Sigmoid colon (tissue), 7 donors: ENCODE measurements around the gene SMCR8. TPM values are rescaled to one million over a fixed set of nuclear protein-coding genes. Genes with fewer than 3 reads are reported as not detected.

ENCODE experiments used
- DNase-seq: peaks from one replicate; pipeline ENCODE4 v3.0.0-alpha.2; 2019
- H3K27ac ChIP-seq, 4 donors: fragments of 200-600 bp; sonication (generic); one replicate each; pipeline ENCODE4 v1.5.1; 2016 to 2019; ENCODE audit warnings: mild to moderate bottlenecking in 1 of 4
- H3K27me3 ChIP-seq, 3 donors: fragments of 200-600 bp; sonication (generic); one replicate each; pipeline ENCODE4 v1.5.1; 2019; ENCODE audit warnings: mild to moderate bottlenecking in 1 of 3
- H3K36me3 ChIP-seq, 4 donors: fragments of 200-600 bp; sonication (generic); one replicate each; pipeline ENCODE4 v1.5.1; 2016 to 2019
- H3K4me1 ChIP-seq, 4 donors: fragments of 200-600 bp; sonication (generic); one replicate each; pipeline ENCODE4 v1.5.1; 2017 to 2019
- H3K4me3 ChIP-seq, 4 donors: fragments of 200-600 bp; sonication (generic); one replicate each; pipeline ENCODE4 v1.5.1; 2017 to 2019; ENCODE audit warnings: mild to moderate bottlenecking in 2 of 4, moderate library complexity in 1 of 4
- H3K9me3 ChIP-seq, 4 donors: fragments of 200-600 bp in 3 of 4; sonication (generic) in 3 of 4; one replicate each; pipeline versions ENCODE4 v1.5.1 to v1.6.1; 2013 to 2019
- EP300 ChIP-seq, 4 donors: sonication (generic); formaldehyde crosslinking; IDR thresholded peaks; one replicate each; pipeline ENCODE4 v1.6.1; 2017; ENCODE audit warnings: antibody characterized with exemption in 4 of 4
- POLR2A ChIP-seq, 2 donors: fragments of 450-650 bp; IDR thresholded peaks; one replicate each; pipeline ENCODE4 v1.6.1; 2016; ENCODE audit warnings: antibody characterized with exemption in 2 of 2, mild to moderate bottlenecking in 2 of 2, moderate library complexity in 2 of 2
- POLR2AphosphoS5 ChIP-seq, 4 donors: sonication (generic); formaldehyde crosslinking; IDR thresholded peaks; one replicate each; pipeline ENCODE4 v1.6.1; 2017; ENCODE audit warnings: antibody characterized with exemption in 4 of 4
- WGBS, 2 donors: extraction: QIAGEN DNeasy Blood & Tissue Kit; methylation state at CpG; one replicate each; pipeline ENCODE4 v1.1.7; 2013; 5-methylcytosine and 5-hydroxymethylcytosine counted together
- intact Hi-C: fragments of 100-400 bp; cut with DNase I; formaldehyde crosslinking; loops from one replicate; pipeline ENCODE4 v1.15.1; 2023
- polyA plus RNA-seq, 3 donors: library from polyadenylated mRNA; stranded (reverse); fragments of 200-250 nt; gene quantifications; one replicate each; pipeline ENCODE4 v1.2.3, GENCODE V29; 2013
- total RNA-seq, 4 donors: library from RNA; depleted of rRNA; stranded (reverse); fragments of >200 nt; gene quantifications; one replicate each; pipeline ENCODE4 v1.1.0, GENCODE V29; 2016
- TF ChIP-seq, protein P1 (sequence below), 4 experiments: fragments of 450-650 bp in 3 of 4; fragments of 200-600 bp in 1 of 4; IDR thresholded peaks; one replicate each; pipeline ENCODE4 v1.5.1; 2016 to 2019; ENCODE audit warnings: antibody characterized with exemption in 4 of 4, mild to moderate bottlenecking in 3 of 4, moderate library complexity in 2 of 4
- donor health status: healthy with polysubstance abuse.
- donor health status: Bipolar disorder and iron deficiency.
- donor health status: healthy.

The SMCR8 gene
- total and polyA plus RNA-seq, 7 donors, result 4.2 to 16.6 (median 10.5) TPM

DNA sequence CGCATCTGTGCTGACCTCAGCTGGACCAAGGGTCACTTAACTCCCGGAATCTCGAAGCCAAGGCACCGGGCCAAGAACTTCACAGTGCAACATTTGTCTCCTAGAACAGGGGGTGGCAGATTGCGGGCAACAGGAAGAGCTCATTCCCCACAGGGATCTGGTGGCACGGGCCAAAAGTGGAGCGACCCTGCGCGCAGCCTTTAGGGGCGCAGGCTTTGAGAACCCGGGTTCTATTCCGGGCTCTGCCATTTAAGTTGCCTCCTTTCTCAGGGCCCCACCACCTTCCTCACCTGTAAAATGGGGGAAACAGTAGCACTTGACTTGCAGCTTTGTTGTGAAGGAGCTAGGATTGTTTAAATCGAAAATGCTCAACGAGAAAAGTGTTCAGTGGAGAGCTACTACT is 47.6 kb downstream of the SMCR8 start:
- intact Hi-C loops, result no loop called here
- Histone ChIP-seq H3K9me3 (no peaks in the 10 kb centered on the region), H3K4me3 (peak overlapping the region; percentile 68 to 96 (median 90)), H3K4me1 (peaks cover 0 to 18% (median 9%) of the 10 kb centered on the region in 4 donors), H3K27ac (peak overlapping the region; percentile 74 to 85 (median 80)), H3K27me3 (no peaks in the 10 kb centered on the region), H3K36me3 (peaks cover 0 to 22% (median 0%) of the 10 kb centered on the region in 4 donors)
- 2 to 9% methylated on average over 14 of the region's 14 CpGs for WGBS, 2 donors
- DNase-seq, result peak; percentile 89
- TF ChIP-seq, protein P1, sequence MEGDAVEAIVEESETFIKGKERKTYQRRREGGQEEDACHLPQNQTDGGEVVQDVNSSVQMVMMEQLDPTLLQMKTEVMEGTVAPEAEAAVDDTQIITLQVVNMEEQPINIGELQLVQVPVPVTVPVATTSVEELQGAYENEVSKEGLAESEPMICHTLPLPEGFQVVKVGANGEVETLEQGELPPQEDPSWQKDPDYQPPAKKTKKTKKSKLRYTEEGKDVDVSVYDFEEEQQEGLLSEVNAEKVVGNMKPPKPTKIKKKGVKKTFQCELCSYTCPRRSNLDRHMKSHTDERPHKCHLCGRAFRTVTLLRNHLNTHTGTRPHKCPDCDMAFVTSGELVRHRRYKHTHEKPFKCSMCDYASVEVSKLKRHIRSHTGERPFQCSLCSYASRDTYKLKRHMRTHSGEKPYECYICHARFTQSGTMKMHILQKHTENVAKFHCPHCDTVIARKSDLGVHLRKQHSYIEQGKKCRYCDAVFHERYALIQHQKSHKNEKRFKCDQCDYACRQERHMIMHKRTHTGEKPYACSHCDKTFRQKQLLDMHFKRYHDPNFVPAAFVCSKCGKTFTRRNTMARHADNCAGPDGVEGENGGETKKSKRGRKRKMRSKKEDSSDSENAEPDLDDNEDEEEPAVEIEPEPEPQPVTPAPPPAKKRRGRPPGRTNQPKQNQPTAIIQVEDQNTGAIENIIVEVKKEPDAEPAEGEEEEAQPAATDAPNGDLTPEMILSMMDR (IDR thresholded peaks at IDR 0.05), result no peak
- TF ChIP-seq EP300 (IDR thresholded peaks at IDR 0.05) (no peak), POLR2AphosphoS5 (IDR thresholded peaks at IDR 0.05) (no peak), POLR2A (IDR thresholded peaks at IDR 0.05) (no peak)

DNA sequence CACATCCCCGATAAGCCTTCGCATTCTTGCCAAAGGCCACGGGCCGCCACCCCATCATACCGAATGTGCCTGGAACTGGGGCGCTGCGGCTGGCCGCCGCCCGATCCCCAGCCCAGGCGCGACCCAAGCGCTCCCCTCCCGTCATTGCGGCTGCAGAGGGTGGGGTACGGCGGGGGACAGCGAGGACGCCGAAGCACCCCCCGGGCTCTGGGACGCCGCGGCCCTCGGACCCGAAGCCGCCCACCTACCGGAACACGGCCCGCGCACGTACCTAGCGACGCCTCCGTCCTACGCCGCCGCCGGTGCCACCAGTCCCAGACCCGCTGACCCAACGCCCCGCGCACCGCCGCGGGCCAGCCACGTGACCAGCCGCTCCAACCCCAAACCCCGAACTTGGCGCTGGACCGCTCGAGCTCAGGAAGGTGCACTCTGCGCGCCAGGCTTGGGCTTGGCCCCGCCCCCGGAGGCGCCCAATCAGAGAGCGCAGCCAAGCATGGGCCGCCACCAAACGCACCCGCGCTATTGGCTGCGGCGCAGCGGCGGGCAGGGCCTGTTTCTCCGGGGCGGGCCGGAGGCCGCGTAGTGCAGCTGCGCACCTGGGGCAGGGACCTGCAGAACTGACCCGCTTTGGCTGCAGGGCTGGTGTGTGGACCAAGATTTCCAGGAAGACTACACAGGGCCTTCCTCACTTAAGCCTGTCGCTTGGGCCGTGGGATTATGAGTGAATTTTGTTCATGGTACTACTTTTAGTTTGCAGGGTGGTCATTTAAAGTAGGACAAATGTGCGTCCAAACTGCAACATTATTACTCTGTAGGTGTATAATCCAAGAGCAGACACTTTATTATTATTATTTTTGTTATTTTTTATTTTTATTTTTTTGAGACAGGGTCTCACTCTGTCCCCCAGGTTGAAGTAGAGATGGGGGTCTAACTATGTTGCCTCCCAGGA is 48.3 kb downstream of the SMCR8 start, which contains the start of gene SHMT1:
Gene SHMT1 (minus strand): TSS at position 450 of the 949 bp plus-strand sequence. CDS start 7,569 bp downstream, outside the sequence.
- Histone ChIP-seq H3K36me3 (peaks cover 0 to 19% (median 0%) of the 10 kb centered on the region in 4 donors), H3K9me3 (no peaks in the 10 kb centered on the region), H3K4me1 (peaks cover 0 to 18% (median 9%) of the 10 kb centered on the region in 4 donors), H3K27me3 (no peaks in the 10 kb centered on the region), H3K27ac (peak within 1 kb of the TSS; percentile 74 to 85 (median 80)), H3K4me3 (peak within 1 kb of the TSS; percentile 68 to 96 (median 90))
- intact Hi-C loops, result no loop called here
- peak; percentile 98 for DNase-seq
- 0 to 1% methylated on average over 76 of the region's 76 CpGs for WGBS, 2 donors
- TF ChIP-seq, protein P1 (IDR thresholded peaks at IDR 0.05), result no peak
- TF ChIP-seq POLR2AphosphoS5 (IDR thresholded peaks at IDR 0.05), result peak; percentile 46 to 88 (median 80)
- TF ChIP-seq POLR2A (IDR thresholded peaks at IDR 0.05), result peak in 1 of 2 donors; percentile 25

DNA sequence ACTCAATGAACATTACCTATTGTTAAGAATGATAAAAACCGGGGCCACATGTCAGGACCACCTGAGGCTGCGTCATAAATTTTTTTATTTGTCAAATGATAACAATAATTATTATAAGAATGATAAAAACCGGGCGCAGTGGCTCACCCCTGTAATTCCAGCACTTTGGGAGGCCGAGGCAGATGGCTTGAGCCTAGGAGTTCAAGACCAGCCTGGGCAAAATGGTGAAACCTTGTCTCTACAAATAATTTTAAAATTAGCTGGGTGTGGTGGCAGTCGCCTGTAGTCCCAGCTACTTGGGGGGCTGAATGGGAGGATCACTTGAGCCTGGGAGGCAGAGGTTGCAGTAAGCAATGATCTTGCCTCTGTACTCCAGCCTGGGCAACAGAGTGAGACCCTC is 49.1 kb downstream of the SMCR8 start:
- peaks cover 0 to 18% (median 9%) of the 10 kb centered on the region in 4 donors for H3K4me1 ChIP-seq
- peaks cover 0 to 11% (median 0%) of the 10 kb centered on the region in 4 donors for H3K36me3 ChIP-seq
- intact Hi-C loops, result no loop called here
- no peak overlapping the region for H3K27ac ChIP-seq
- 75 to 86% methylated on average over 6 of the region's 6 CpGs for WGBS, 2 donors
- H3K27me3 ChIP-seq, result no peaks in the 10 kb centered on the region
- no peak for TF ChIP-seq EP300 (IDR thresholded peaks at IDR 0.05)
- H3K9me3 ChIP-seq, result no peaks in the 10 kb centered on the region
- H3K4me3 ChIP-seq, result peak overlapping the region in 1 of 4 donors; percentile 96
- DNase-seq, result no peak

DNA sequence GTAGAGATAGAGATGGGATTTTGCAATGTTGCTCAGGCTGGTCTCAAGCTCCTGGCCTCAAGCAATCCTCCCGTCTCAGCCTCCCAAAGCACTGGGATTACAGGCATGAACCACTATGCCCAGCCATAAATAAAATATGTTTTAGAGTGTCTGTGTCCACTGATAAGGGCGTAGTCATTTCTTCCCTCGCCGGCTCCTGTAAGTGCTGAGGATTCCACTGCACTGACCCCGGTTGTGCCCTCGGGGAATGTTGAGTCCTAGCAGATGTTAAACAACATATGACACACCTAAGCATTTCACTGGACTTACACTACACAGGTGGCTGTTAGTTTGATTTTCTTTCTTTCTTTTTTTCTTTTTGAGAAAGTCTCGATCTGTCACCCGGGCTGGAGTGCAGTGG is 53.9 kb downstream of the SMCR8 start:
- peaks cover 0 to 1% (median under 1%) of the 10 kb centered on the region in 4 donors for H3K4me1 ChIP-seq
- no peaks in the 10 kb centered on the region for H3K27me3 ChIP-seq
- TF ChIP-seq POLR2A (IDR thresholded peaks at IDR 0.05), result no peak
- no peak for TF ChIP-seq POLR2AphosphoS5 (IDR thresholded peaks at IDR 0.05)
- intact Hi-C loops, result no loop called here
- no peaks in the 10 kb centered on the region for H3K36me3 ChIP-seq
- DNase-seq, result no peak
- 75 to 88% methylated on average over 8 of the region's 8 CpGs for WGBS, 2 donors
- H3K9me3 ChIP-seq, result no peaks in the 10 kb centered on the region
- H3K4me3 ChIP-seq, result no peak overlapping the region
- H3K27ac ChIP-seq, result no peak overlapping the region

DNA sequence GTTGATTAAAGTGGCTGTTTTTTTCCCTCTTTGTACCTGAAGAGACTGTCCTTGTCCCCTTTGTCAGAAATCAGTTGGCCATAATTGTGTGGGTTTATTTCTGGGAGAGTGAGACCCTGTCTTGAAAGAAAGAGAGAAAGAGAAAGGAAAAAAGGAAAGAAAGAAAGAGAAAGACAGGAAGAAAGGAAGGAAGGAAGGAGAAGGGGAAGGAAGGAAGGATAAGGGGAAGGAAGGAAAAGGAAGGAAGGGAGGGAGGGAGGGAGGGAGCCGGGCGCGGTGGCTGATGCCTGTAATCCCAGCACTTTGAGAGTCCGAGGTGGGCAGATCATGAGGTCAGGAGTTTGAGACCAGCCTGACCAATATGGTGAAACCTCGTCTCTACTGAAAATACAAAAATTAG is 55.7 kb downstream of the SMCR8 start:
- no peak for TF ChIP-seq EP300 (IDR thresholded peaks at IDR 0.05)
- TF ChIP-seq, protein P1 (IDR thresholded peaks at IDR 0.05), result no peak
- TF ChIP-seq POLR2AphosphoS5 (IDR thresholded peaks at IDR 0.05), result no peak
- TF ChIP-seq POLR2A (IDR thresholded peaks at IDR 0.05), result no peak
- 78 to 83% methylated on average over 5 of the region's 5 CpGs for WGBS, 2 donors
- H3K4me1 ChIP-seq, result no peaks in the 10 kb centered on the region
- no peaks in the 10 kb centered on the region for H3K36me3 ChIP-seq
- intact Hi-C loops, result no loop called here
- peaks cover 0 to 5% (median 3%) of the 10 kb centered on the region in 4 donors for H3K9me3 ChIP-seq
- no peak for DNase-seq
- H3K4me3 ChIP-seq, result no peak overlapping the region
- no peaks in the 10 kb centered on the region for H3K27me3 ChIP-seq
- H3K27ac ChIP-seq, result no peak overlapping the region
